GM19324 (cell line): ENCODE results near the gene IL12RB2.

Experiments
- ATAC-seq: cut with Tn5 transposase; IDR thresholded peaks from one replicate; pipeline ENCODE4 v1.9.1; 2021; ENCODE audit warnings: mild to moderate bottlenecking, moderate library complexity; ENCODE audit not compliant: unreplicated experiment, low FRiP score

Gene IL12RB2

GRCh38 chr1:67312615-67313014 lies 4.9 kb downstream of the IL12RB2 start:
- ATAC-seq, result no peak

DNA sequence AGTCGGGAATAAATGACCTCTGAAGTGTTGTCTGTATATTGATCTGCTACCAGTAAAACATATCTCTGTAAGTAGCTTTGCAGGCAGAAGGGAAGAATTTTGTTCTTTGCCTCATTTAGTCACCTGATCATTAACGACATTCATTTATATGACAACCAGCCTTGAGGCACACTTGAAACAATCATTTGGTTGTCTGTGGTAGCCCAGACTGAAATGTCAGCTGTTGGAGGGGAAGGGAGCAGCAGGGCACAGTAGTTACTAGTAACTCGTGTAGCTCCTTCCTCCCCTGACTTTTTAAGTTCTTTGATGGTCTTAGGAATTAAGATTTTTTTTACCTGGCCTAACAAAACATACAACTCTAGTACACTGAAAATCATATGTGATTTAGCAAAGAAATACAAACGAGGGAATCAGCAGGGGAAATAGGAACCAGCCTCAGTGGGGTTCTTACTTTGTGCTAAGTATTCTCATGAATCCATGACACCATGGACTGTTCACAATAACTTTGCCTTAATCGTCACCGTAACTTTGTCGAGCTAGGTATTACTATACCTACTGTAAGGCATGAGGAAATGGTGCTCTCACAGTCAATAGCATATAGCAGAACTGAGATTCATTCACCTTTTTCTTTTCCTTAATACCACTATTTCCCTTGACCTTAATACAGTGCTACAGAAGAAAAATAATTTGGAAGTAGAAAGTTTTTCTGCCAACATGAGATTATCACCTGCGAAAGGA lies 6.4 kb downstream of the IL12RB2 start:
- no peak for ATAC-seq

DNA sequence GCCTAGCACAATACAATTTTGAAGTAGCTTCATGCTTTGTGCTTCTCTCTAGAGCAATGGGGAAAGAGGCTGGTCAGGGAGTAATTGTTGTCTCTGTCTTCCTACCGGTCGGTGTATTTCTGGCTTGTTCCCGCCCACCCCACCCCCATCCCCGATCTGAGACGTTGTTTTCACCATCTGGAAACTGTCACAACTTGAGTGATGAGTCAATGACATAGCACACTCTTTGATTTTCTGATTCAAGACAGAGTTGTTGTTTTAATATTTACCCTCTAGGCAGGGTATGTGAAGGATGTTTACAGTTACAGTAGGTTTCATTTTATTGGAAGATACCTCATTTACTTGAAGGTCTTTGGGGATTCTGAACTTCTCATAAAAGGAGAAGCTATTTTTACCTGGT lies 7.0 kb downstream of the IL12RB2 start:
- no peak for ATAC-seq

DNA sequence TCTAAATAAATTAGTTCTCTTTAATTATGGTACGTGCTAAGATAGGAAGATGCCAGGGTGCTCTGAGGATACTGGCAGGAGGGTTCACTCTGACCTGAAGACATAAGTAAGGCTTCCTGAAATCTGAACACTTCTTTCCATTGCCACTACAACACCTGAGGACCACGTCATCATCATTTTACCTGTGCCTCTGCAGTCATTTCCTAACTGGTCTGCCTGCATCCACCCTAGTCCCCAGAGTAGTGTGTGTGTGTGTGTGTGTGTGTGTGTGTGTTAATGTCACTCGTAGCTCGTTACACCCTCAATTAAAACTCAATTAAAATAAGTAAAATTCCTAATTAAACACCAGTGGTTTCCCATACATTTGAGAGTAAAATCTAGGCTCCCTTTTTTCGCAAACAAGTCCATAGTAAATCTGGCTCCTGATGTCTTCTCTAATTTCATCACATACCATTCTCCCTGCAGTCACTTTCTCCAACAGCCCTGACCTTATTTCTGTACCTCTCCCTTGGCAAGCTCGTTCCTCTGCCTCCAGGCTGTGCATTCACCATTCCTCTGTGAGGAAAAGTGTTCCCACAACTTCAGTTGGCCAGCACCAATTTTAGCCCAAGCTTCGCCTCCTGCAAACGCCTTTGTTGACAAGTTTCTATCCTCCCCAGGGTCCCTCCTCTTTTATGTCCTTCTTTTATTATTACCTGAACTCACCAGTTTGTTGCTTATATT lies 8.7 kb downstream of the IL12RB2 start:
- ATAC-seq, result no peak

- ATAC-seq, result no peak
Measured at GRCh38 chr1:67316918-67317317, 9.2 kb downstream of the IL12RB2 start.

DNA sequence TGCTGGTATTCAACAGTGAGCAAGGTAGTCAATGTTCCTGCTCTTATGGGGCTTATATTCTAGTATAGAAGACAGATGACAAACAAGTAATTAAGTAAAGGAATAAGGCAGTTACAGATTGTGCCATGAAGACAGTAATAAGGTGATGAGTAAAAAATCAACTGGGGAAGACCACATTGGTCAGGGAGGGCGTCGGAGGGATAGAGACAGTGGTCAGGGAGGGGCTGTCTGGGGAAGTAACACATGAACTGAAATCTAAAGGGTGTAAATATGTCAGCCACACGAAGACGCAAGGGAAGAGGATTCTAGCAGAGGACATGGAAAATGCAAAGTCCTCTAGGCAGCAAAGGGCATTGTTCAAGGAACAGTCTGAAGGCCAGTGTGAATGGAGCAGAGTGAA lies 10.1 kb downstream of the IL12RB2 start:
- ATAC-seq, result no peak

DNA sequence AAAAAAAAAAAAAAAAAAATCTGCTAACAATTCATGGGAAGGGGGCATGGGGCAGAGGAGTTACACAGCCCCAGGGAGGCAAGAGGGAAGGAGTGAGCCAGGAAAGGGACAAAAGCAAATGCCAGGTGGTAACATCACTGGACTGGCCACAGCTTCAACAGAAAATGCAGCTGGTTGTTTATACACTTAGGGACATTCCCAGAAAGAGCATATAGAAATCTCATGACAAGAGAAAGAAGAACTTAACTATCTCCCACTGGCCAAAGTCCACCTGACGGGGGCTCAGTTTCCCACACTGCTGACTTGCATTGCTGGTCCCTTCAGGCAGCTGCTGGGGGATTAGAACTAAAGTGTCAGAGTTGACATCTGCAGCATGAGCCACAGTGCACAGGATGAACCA lies 14.8 kb downstream of the IL12RB2 start:
- ATAC-seq, result no peak

DNA sequence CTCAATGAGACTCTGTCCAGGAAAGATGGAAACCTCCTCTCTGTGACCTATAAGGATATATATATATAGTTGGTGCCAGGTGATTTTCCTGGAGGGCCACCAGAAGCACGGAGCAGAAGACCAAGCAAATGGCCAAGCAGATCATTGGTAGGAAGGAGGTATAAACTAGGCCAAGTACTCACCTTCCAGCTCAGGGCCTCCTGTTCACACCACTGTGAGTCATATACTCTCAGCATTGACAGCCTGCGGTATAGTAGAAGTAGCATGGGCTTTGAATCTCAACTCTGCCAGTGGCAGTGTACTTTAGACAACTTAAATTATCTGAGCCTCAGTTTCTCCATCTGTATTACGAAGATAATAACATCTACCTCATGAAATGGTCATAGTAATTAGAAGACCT lies 15.4 kb downstream of the IL12RB2 start:
- ATAC-seq, result no peak

DNA sequence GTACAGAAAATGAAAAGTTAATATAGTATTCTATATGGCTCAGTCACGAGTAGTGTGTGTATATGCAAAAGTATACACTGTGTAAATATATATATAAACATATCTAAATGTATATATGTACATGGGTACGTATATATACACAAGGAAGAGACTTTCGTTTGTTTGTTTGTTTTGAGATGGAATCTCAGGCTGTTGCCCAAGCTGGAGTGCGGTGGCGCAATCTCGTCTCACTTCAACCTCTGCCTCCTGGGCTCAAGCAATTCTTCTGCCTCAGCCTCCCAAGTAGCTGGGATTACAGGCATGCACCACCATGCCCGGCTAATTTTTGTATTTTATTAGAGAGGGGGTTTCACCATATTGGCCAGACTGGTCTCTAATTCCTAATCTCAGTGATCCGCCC lies 16.4 kb downstream of the IL12RB2 start:
- no peak for ATAC-seq

DNA sequence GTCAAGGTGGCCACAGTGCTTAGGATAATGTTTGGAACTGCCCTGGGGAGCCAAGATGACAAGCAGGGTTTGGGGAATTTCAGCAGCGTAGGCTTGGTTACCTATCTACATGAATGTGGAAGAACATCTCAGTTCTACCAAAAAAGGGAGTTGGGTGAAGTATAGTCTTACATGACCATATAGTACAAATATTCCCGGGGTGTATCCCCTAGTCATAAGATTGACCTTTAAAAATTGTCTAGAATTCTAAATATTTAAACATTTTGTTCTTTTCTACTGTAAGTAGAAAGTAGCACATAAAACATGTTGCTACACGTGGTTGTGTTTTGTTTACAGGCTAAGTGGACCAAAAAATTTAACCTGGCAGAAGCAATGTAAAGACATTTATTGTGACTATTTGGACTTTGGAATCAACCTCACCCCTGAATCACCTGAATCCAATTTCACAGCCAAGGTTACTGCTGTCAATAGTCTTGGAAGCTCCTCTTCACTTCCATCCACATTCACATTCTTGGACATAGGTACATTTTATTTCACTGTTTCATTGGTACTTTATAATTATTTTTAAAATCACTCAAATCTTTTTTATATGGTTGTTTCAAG lies 20.3 kb downstream of the IL12RB2 start:
- no peak for ATAC-seq

GRCh38 chr1:67332653-67333529 lies 25.2 kb downstream of the IL12RB2 start:
- ATAC-seq, result peak; percentile 64

DNA sequence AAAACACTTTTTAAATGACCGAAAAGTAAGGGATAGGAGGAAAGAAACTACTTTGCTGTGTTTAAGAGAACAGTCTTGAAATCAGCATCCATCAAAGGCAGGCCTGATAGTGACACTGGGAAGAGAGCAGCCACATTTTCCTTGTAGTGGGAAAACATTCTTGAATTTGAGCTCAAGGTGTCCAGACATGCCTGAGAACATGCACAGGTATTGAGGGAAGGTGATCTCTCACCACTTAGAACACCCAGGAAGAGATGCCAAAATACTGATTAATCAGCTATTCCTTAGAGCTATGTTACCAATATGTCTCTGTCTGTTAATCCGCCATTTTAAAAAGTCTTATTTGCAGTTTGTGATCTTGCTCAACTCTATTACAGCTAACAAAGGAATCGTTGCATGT lies 25.9 kb downstream of the IL12RB2 start:
- ATAC-seq, result no peak

DNA sequence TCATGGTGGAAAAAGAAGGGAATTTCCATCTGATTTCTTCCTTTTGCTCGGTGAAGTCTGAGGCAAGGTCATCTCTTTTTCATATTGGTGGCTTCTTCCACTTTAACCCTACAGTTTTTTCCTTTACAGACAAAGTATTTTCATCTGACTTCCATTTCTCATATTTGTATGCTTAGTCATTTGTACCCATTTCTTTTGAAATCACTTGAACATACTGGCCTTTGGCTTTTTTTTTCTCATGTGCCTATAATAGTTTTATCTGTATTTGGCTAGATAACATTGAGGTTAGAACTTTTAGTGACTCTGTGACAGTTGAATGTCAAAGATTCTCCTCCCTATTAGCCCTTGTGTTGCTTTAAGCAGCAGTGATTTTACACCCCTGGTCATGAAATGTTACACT lies 27.7 kb downstream of the IL12RB2 start:
- no peak for ATAC-seq

- ATAC-seq, result no peak
Measured at GRCh38 chr1:67336157-67336556, 28.5 kb downstream of the IL12RB2 start.

DNA sequence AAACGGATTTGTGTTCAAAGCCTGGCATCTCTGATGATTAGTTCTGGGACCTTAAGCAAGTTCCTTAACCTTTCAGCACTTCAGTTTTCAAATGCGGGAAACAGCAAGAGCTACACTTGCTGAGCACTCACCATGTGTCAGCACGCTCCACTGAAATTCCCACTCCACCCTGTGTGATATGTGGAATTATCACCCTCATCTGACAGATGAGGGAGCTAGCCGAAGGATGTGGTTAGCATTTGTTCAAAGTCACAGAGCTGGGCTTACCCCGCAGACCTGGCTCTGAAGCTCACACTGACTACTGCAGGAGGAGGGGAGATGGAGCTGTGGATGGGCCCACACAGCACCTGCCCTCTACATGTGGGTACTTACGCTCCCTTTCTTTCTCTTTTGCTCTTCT lies 29.1 kb downstream of the IL12RB2 start:
- no peak for ATAC-seq

DNA sequence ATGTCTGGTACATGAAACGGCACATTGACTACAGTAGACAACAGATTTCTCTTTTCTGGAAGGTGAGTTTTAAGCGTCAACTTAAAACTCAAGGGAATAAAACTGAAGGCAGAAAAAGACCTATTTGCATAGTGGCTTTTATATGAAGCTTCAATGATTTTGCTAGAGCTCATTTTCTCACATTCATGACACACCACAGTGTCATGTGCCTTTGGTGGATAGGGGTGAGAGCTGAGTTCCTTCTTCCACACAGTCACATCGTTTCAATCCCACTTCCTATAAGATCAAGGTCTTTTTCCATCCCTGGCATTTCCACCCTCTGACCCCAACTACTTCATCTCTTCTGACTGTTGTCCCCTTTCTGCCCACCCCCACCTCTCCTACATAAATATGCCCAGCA lies 31.0 kb downstream of the IL12RB2 start:
- ATAC-seq, result peak; percentile 29

DNA sequence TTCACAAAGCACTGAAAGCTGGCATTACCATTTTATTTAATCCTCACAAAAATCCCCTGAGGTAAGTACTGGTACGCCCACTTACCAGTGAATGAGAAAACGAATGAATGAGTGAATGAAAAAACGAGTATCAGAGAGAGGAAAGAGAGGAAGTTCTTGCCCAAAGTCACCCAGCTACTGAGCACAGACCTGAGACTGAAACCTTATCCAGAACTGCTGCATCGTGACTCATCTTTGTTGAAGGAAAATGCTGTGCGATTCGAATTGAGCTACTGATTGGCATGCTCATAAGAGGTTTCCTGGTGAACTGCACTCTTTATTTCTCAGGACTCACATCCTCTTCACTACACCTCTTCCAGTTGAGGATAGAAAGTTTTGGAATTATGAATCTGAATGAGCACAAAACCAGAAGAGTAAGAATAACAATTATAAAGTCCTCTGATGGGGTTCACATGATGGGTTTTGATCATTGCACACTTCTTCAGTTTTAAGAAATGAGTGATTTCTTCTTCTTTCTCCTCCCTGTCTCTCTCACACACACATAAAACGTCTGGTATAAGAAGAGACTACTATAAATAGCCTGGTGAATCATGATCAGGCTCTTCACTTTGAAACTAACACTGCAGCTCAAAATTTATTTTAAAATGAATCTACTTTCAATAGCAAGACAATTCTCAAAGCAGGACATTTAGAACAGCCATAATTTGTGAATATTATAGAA lies 32.1 kb downstream of the IL12RB2 start:
- ATAC-seq, result no peak

DNA sequence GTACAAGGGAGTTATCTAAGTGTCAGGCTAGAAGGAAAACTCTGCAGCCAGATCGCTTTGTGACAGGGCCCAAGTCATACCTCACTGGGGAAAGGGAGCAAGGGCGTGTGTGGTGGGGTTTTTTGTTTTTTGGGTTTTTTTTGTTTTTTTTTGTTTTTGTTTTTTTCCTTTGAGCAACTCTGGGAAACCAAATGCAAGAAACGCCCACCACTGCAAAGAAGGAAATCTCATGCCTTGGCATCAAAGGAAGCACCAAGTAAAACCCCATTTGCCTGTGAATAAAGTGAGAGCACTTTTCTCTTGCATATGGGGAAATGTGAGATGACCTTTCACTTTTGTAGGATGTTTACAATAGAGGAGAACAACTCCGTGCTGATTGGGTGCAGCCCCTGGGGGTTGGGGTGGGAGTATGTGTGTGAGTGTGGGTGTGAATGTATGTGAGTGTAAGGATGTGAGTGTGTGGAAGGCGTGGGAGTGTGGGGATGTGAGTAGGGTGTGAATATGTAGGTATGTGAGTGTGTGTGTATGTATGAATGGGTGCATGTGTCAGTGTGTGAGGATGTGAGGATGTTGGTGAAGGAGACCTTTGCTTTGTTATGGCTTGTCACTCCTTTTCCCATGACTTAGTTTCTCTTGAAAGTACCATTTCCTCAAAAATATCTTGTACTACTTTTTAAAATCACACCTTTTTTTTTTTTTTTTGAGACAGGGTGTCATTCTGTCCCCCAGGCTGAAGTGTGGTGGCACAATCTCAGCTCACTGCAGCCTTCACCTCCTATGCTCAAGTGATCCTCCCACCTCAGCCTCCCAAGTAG lies 34.6 kb downstream of the IL12RB2 start:
- no peak for ATAC-seq

DNA sequence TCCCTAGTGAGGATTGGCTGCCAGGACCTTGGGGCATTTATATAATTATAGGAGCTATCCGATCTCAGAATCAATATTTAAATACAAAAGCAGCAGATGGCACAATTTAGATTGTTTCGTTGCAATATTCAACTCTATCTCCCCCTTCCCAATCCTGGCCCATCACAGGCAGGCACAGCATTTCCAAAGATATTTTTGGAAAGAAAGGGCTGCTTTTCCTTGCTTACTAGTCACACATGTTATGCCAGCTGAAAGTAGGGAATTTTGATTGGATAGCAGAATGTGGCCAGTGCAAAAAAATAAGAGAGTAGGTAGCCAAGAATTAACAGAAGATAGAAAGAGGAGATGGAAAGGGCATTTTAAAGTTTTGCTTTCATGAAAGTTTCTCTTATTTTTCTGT lies 37.9 kb downstream of the IL12RB2 start:
- no peak for ATAC-seq
